ENCODE results near the gene SLC35D2. TPM values are rescaled to one million over a fixed set of nuclear protein-coding genes. Genes with fewer than 3 reads are reported as not detected.

The SLC35D2 gene
- total RNA-seq, 1 donor: 14.6 TPM

DNA sequence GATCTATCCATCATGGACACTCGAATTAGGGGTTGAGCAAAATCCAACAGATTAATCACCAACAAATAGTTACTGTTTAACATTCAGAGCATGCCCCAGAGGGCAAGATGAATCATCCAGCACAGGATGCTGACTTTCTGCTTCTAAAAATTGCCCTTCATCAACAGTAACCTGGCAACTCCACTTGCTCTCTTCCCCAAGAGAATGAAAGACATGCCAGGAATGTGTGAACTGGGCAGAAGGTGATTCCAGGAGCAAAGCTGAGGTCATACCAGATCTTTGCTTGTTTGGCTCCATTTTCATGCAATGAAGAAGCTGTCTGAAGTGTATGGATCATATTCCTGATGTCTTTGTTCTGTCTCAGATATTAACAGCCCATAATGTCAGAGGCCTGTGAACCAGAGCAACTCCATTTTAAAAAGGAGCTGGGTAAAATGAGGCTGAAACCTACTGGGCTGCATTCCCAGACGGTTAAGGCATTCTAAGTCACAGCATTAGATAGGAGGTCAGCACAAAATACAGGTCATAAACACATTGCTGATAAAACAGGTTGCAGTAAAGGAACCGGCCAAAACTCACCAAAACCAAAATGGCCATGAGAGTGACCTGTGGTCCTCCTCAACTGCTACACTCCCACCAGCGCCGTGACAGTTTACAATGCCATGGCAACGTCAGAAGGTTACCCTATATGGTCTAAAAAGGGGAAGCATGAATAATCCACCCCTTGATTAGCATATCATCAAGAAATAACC, 37.1 kb upstream of the SLC35D2 start:
- H3K4me3 ChIP-seq (ENCODE audit: low read depth, low read length): no peak overlapping the region
- TF ChIP-seq, protein P1, sequence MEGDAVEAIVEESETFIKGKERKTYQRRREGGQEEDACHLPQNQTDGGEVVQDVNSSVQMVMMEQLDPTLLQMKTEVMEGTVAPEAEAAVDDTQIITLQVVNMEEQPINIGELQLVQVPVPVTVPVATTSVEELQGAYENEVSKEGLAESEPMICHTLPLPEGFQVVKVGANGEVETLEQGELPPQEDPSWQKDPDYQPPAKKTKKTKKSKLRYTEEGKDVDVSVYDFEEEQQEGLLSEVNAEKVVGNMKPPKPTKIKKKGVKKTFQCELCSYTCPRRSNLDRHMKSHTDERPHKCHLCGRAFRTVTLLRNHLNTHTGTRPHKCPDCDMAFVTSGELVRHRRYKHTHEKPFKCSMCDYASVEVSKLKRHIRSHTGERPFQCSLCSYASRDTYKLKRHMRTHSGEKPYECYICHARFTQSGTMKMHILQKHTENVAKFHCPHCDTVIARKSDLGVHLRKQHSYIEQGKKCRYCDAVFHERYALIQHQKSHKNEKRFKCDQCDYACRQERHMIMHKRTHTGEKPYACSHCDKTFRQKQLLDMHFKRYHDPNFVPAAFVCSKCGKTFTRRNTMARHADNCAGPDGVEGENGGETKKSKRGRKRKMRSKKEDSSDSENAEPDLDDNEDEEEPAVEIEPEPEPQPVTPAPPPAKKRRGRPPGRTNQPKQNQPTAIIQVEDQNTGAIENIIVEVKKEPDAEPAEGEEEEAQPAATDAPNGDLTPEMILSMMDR (IDR thresholded peaks at IDR 0.05; ENCODE audit: insufficient read depth, low read length): no peak
- peak; percentile 94 for DNase-seq (ENCODE audit: low read depth)

DNA sequence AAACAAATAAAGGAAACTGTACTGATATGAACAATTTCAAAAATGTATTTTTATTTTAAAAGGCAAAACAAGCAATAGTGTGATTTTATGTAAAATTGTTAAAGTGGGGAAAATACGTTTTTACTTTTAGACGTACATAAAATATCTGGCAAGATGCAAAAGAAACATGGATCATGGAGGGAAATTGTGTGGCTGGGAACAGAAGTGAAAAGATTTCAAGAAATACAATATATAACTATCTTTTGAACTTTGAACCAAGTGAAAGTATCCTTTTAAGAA, 36.1 kb upstream of the SLC35D2 start:
- no peak for DNase-seq (ENCODE audit: low read depth)
- peak overlapping the region; percentile 77 for H3K4me3 ChIP-seq (ENCODE audit: low read depth, low read length)
- TF ChIP-seq, protein P1 (IDR thresholded peaks at IDR 0.05; ENCODE audit: insufficient read depth, low read length): no peak

DNA sequence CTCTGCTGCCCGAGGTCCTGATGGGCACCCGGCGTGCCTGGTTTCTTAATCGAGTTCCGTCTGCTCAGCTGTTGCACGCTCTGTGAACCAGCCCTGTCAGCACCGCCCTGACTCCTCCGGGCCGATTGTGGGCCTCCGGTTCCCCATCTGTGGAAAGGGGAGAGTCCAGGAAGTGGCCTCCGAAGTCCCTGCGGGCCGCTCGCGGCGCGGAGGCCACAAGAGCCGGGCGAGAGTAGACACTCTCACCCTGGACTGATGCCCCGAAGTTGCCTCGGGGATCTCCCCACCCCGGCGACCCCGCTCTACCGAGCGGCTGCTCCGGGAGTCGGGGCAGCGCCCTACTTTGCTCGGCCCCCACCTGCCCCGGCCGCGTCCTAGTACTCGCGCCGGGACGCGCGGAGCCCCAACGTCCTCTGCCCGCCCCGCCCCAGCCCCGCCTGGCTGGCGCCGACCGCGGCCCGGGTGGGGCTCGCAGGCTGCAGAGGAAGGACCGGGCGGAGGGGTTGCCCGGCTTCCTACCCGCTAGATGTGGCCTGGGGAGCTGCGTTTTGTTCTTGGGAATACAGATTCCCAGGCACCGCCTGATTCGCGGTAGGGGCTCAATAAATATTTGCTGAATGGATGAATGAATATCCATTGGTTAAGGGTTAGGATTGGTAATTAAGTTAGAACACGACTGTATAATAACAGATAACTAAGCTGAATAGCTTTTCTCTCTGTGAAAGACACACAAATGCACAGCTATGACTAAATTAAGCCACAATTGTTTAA, 35.6 kb upstream of the SLC35D2 start:
- H3K4me3 ChIP-seq (ENCODE audit: low read depth, low read length): peak overlapping the region; percentile 77
- DNase-seq (ENCODE audit: low read depth): peak; percentile 40
- TF ChIP-seq, protein P1 (IDR thresholded peaks at IDR 0.05; ENCODE audit: insufficient read depth, low read length): no peak

DNA sequence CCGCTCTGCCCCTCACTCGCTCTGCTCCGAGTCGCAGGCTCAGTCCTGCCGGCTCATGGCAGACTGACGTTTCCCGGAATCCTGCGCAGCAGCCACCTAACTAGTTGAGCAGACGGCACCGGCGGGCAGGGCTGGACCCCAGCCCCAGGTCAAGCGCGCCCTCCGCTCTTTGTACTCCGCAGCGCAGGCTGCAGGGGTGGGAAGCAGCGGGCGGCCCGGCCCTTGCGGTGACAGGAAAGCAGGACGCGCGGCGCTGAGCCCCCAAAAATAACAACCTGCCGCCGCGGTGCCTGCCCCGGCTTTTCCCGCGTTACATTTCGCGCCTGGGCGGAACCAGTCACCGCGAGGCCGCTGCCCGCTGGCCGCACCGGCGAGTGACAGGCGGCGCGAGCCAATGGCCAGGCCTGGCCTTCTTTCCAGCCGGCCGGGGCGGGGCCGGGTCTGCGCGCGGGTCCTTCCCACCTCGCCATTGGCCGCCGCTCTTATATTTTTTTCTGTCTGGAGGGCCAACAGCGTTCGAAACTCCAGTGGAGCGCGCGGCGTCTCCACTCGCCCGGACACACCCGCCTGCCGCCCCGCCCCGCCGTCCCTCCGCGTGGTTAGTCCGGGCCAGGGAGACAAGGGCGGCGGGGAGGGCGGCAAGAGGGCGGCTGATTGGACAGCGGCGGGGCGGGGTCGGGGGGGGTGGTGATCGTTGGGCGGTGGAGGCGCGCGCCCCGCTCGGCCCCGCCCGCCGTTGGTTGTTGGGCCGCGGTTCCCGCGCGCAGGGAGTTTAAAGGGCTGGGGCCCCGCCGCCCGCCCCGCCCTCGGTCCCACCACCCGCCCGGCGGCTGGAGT, 34.8 kb upstream of the SLC35D2 start, which contains the start of gene ZNF367:
TSS of gene ZNF367 (minus strand) at position 288 of the 837 bp plus-strand sequence. CDS start 338 bp downstream, outside the sequence.
- peak within 1 kb of the TSS; percentile 93 for H3K4me3 ChIP-seq (ENCODE audit: low read depth, low read length)
- TF ChIP-seq, protein P1 (IDR thresholded peaks at IDR 0.05; ENCODE audit: insufficient read depth, low read length): no peak
- DNase-seq (ENCODE audit: low read depth): peak; percentile 96

DNA sequence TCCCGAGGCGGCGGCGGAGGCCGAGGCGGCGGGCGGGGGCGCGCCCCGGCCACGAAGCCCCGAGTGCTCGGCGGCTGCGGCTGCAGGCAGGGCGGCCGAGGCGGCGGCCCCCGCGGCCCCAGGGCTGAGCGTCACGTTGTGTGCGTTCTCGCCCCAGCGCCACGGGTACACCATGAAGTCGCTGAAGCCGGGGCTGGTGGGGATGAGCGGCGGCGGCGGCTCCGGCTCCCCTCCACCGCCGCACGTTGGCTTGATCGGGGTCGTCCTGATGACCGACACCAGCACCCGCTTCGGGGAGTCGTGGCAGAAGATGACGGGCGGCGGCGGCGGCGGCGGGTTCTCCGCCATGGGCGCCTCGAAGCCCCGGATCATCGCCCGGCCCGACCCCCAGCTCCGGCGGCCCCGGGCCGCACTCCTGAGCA, 34.2 kb upstream of the SLC35D2 start:
- no peak for DNase-seq (ENCODE audit: low read depth)
- peak overlapping the region; percentile 93 for H3K4me3 ChIP-seq (ENCODE audit: low read depth, low read length)
- TF ChIP-seq, protein P1 (IDR thresholded peaks at IDR 0.05; ENCODE audit: insufficient read depth, low read length): no peak

DNA sequence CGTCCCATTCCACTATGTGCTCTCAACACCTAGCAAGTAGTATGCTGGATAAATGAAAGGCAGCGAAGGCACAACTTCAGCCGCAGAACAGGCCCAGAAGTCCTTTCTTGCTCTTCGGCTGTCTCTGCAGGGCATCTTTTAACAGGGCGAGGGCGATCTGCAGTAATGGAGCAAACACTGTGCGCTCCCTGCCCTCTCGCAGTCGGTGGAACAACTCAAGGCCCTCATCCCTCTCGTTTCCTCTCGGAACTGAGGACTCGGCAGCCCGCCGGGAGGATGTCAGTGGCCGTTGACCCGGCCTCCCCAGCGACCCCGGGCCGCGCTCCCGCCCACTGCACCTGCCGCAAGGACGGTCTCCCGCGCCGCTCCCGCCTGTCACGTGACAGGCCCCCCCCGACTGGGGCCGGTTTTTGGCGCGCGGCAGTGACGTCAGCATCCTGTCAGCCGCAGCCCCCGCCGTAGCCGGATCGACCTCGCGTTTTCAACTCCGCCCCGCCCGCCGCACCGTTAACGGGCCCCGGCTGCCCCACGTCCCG, 33.6 kb upstream of the SLC35D2 start:
- peak overlapping the region; percentile 93 for H3K4me3 ChIP-seq (ENCODE audit: low read depth, low read length)
- TF ChIP-seq, protein P1 (IDR thresholded peaks at IDR 0.05; ENCODE audit: insufficient read depth, low read length): peak; percentile 39
- DNase-seq (ENCODE audit: low read depth): peak; percentile 64

Data from fibroblast of the aortic adventitia (primary cell).